Measurements from ENCODE around the gene TCN2.

TCN2 gene

DNA sequence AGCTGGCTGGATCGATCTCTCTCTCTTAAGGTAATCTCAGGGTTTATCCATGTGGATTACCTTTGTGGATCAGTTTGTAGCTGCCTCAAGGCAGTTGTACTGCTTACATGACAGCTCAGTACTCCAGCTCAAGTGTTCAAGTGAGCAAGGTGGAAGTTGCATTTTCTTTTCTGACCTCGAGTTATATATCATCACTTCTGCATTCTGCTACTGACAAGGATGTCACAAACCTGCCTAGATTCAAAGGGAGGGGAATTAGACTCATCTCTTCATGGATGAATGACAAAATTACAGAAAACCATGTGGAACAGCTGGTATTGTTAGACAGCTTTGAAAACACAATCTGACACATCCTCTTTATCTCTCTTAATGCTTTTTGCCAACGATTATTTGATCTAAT is 6.1 kb upstream of the TCN2 start:
- H3K36me3 ChIP-seq (ENCODE audit: control insufficient read depth, insufficient read depth, low read length) = no peaks in the 10 kb centered on the region
- no peak overlapping the region for H3K9ac ChIP-seq (ENCODE audit: low read length)
- peaks cover 8% of the 10 kb centered on the region for H3K4me1 ChIP-seq (ENCODE audit: control insufficient read depth, insufficient read depth, low read length)
- no peak overlapping the region for H3K4me3 ChIP-seq (ENCODE audit: low read depth, low read length)
- H3K27me3 ChIP-seq (ENCODE audit: control insufficient read depth, insufficient read depth, low read length) = no peaks in the 10 kb centered on the region
- no peak overlapping the region for H3K27ac ChIP-seq (ENCODE audit: low read depth, low read length)
- peaks cover 5% of the 10 kb centered on the region; the same call in 1 of the 2 replicates for H3K9me3 ChIP-seq (ENCODE audit: control insufficient read depth, insufficient read depth, low read depth, low read length)

DNA sequence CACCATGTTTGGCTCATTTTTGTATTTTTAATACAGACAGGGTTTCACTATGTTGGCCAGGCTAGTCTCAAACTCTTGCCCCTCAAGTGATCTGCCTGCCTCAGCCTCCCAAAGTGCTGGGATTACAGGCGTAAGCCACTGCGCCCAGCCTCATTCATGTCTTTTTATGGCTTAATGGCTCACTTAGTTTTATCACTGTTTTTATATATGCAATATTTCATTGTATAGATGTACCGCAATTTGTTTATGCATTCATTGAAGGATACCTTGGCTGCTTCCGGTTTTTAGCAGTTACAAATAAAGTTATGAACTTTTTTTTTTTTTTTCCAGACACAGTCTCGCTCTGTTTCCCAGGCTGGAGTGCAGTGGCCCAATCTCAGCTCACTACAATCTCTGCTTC is 5.5 kb upstream of the TCN2 start:
- H3K4me3 ChIP-seq (ENCODE audit: low read depth, low read length) = no peak overlapping the region
- H3K36me3 ChIP-seq (ENCODE audit: control insufficient read depth, insufficient read depth, low read length) = no peaks in the 10 kb centered on the region
- peaks cover 12% of the 10 kb centered on the region for H3K4me1 ChIP-seq (ENCODE audit: control insufficient read depth, insufficient read depth, low read length)
- peaks cover 5% of the 10 kb centered on the region; the same call in 1 of the 2 replicates for H3K9me3 ChIP-seq (ENCODE audit: control insufficient read depth, insufficient read depth, low read depth, low read length)
- H3K27me3 ChIP-seq (ENCODE audit: control insufficient read depth, insufficient read depth, low read length) = no peaks in the 10 kb centered on the region
- no peak overlapping the region for H3K27ac ChIP-seq (ENCODE audit: low read depth, low read length)
- H3K9ac ChIP-seq (ENCODE audit: low read length) = no peak overlapping the region

DNA sequence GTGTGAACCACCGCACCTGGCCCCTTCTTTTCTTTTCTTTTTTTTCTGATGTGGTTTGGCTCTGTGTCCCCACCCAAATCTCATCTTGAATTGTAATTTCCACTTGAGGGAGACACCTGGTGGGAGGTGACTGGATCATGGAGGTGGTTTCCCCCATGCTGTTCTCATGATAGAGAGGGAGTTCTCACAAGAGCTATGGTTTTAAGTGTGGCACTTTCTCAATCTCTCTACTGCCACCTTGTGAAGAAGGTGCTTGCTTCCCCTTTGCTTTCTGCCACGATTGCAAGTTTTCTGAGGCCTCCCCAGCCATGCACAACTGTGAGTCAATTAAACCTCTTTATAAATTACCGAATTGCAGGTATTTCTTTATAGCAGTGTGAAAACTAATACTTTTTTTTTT is 4.9 kb upstream of the TCN2 start:
- H3K4me3 ChIP-seq (ENCODE audit: low read depth, low read length) = no peak overlapping the region
- H3K27me3 ChIP-seq (ENCODE audit: control insufficient read depth, insufficient read depth, low read length) = no peaks in the 10 kb centered on the region
- no peaks in the 10 kb centered on the region for H3K36me3 ChIP-seq (ENCODE audit: control insufficient read depth, insufficient read depth, low read length)
- no peak overlapping the region for H3K9ac ChIP-seq (ENCODE audit: low read length)
- H3K9me3 ChIP-seq (ENCODE audit: control insufficient read depth, insufficient read depth, low read depth, low read length) = peaks cover 3% of the 10 kb centered on the region; the same call in 1 of the 2 replicates
- peaks cover 12% of the 10 kb centered on the region for H3K4me1 ChIP-seq (ENCODE audit: control insufficient read depth, insufficient read depth, low read length)
- no peak overlapping the region for H3K27ac ChIP-seq (ENCODE audit: low read depth, low read length)

DNA sequence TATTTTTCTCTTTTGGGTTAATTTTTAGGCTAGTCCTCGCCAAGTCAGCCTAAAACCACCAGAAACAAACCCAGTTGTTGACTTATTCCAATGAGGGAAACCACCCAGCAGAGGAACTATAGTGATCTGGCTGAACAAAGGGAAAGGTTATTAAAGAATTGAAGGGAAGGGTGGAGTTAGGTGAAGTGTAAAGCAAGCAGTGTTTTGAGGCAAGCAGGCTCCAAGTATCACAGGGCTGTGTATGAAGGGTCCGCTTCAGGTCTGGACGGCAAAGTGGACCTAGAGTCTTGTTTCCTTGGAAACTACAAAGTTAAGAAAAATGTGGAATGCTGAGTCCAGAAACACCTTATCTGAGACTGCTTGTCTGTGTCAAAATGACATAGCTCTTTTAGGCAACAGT is 3.2 kb upstream of the TCN2 start:
- Histone ChIP-seq H3K9me3 (ENCODE audit: control insufficient read depth, insufficient read depth, low read depth, low read length) (no peaks in the 10 kb centered on the region), H3K27ac (ENCODE audit: low read depth, low read length) (no peak overlapping the region), H3K36me3 (ENCODE audit: control insufficient read depth, insufficient read depth, low read length) (no peaks in the 10 kb centered on the region), H3K27me3 (ENCODE audit: control insufficient read depth, insufficient read depth, low read length) (no peaks in the 10 kb centered on the region), H3K4me3 (ENCODE audit: low read depth, low read length) (no peak overlapping the region), H3K9ac (ENCODE audit: low read length) (no peak overlapping the region), H3K4me1 (ENCODE audit: control insufficient read depth, insufficient read depth, low read length) (peaks cover 28% of the 10 kb centered on the region)

DNA sequence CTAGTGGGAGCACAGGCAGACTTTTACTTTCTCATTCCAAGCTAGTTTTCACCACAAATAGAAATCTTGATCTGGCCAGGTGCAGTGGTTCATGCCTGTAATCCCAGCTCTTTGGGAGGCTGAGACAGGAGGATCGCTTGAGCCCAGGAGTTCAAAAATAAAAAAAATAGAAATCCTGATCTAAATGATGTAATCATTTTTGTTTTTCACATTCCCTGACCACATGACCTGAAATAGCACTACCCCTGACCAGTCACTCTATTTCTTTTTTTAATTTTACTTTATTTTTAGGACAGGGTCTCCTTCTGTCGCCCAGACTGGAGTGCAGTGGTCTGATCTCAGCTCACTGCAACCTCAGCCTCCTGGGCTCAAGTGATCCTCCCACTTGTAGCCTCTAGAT is 2.3 kb upstream of the TCN2 start:
- H3K4me3 ChIP-seq (ENCODE audit: low read depth, low read length) = no peak overlapping the region
- H3K36me3 ChIP-seq (ENCODE audit: control insufficient read depth, insufficient read depth, low read length) = no peaks in the 10 kb centered on the region
- peaks cover 37% of the 10 kb centered on the region for H3K4me1 ChIP-seq (ENCODE audit: control insufficient read depth, insufficient read depth, low read length)
- H3K27ac ChIP-seq (ENCODE audit: low read depth, low read length) = no peak overlapping the region
- no peaks in the 10 kb centered on the region for H3K27me3 ChIP-seq (ENCODE audit: control insufficient read depth, insufficient read depth, low read length)
- H3K9ac ChIP-seq (ENCODE audit: low read length) = no peak overlapping the region
- H3K9me3 ChIP-seq (ENCODE audit: control insufficient read depth, insufficient read depth, low read depth, low read length) = no peaks in the 10 kb centered on the region

DNA sequence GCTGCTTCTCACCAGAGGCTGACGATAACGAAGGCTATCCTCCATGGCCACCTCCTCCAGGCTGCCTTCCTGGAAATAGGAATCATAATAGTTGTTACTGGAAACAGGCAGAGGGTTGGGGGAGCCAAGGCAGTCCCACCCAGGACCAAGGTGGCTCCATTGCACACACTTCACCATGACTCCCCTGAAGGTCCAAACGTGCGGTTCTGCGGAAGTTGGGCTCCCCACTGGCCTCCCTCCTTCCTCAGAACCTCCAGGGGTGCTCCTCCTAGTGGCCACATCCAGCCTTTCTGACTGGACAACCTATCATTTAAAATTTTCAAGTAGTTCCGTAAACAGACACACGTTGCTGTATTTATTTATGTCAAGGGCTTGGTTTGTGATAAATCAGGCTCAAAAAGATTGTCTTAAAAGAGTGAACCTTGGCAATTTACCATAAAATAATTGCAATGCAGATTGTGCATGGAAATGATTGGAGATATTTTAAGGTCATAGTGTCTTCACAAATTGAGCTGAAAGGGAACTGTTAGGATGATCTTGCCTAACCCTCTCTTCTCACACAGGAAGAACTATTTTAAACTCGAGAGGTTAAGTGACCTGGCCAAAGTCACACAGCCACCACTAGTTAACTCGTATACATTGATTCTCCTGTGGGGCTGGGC is 1.4 kb upstream of the TCN2 start:
- no peaks in the 10 kb centered on the region for H3K9me3 ChIP-seq (ENCODE audit: control insufficient read depth, insufficient read depth, low read depth, low read length)
- peaks cover 41% of the 10 kb centered on the region for H3K4me1 ChIP-seq (ENCODE audit: control insufficient read depth, insufficient read depth, low read length)
- peaks cover 6% of the 10 kb centered on the region; the same call in 1 of the 2 replicates for H3K36me3 ChIP-seq (ENCODE audit: control insufficient read depth, insufficient read depth, low read length)
- H3K27ac ChIP-seq (ENCODE audit: low read depth, low read length) = 0 out of 2 replicates have a peak overlapping the region, but pooled peaks have one; percentile 31
- H3K4me3 ChIP-seq (ENCODE audit: low read depth, low read length) = peak overlapping the region; percentile 48
- H3K9ac ChIP-seq (ENCODE audit: low read length) = peak overlapping the region; percentile 44
- no peaks in the 10 kb centered on the region for H3K27me3 ChIP-seq (ENCODE audit: control insufficient read depth, insufficient read depth, low read length)

DNA sequence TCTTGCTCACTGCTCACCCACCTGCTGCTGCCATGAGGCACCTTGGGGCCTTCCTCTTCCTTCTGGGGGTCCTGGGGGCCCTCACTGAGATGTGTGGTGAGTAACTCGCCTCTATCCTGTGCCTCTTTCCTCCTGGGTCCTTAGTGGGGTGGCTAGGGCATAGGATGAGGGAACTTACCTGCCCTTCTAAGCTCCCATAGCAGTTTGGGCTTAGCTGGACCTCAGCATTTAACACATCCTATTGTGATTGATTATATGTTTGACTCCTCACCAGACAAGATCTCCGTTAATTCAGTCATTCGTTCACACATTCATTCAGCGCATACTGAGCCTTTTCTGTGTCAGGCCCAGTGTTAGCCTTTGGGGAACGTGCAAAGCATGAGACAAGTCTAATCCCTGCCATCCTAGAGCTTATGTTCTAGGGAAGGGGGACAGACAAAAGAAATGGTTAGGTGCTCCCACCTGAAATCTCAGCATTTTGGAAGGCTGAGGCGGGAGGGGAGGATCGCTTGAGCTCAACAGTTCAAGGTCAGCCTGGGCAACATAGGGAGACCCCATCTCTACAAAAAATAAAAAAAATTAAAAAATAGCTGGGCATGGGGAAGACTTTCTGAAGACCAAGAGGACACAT is 441 bp downstream of the TCN2 start:
- Histone ChIP-seq H3K27ac (ENCODE audit: low read depth, low read length) (peak overlapping the region; percentile 17; the same call in 1 of the 2 replicates), H3K4me3 (ENCODE audit: low read depth, low read length) (peak overlapping the region; percentile 61), H3K4me1 (ENCODE audit: control insufficient read depth, insufficient read depth, low read length) (peaks cover 41% of the 10 kb centered on the region), H3K9ac (ENCODE audit: low read length) (peak overlapping the region; percentile 71), H3K9me3 (ENCODE audit: control insufficient read depth, insufficient read depth, low read depth, low read length) (no peaks in the 10 kb centered on the region), H3K27me3 (ENCODE audit: control insufficient read depth, insufficient read depth, low read length) (no peaks in the 10 kb centered on the region), H3K36me3 (ENCODE audit: control insufficient read depth, insufficient read depth, low read length) (peaks cover 17% of the 10 kb centered on the region)

GRCh38 chr22:30607939-30608338 is 965 bp downstream of the TCN2 start:
- H3K4me3 ChIP-seq (ENCODE audit: low read depth, low read length) = peak overlapping the region; percentile 61; the same call in 1 of the 2 replicates
- H3K9ac ChIP-seq (ENCODE audit: low read length) = peak overlapping the region; percentile 23

DNA sequence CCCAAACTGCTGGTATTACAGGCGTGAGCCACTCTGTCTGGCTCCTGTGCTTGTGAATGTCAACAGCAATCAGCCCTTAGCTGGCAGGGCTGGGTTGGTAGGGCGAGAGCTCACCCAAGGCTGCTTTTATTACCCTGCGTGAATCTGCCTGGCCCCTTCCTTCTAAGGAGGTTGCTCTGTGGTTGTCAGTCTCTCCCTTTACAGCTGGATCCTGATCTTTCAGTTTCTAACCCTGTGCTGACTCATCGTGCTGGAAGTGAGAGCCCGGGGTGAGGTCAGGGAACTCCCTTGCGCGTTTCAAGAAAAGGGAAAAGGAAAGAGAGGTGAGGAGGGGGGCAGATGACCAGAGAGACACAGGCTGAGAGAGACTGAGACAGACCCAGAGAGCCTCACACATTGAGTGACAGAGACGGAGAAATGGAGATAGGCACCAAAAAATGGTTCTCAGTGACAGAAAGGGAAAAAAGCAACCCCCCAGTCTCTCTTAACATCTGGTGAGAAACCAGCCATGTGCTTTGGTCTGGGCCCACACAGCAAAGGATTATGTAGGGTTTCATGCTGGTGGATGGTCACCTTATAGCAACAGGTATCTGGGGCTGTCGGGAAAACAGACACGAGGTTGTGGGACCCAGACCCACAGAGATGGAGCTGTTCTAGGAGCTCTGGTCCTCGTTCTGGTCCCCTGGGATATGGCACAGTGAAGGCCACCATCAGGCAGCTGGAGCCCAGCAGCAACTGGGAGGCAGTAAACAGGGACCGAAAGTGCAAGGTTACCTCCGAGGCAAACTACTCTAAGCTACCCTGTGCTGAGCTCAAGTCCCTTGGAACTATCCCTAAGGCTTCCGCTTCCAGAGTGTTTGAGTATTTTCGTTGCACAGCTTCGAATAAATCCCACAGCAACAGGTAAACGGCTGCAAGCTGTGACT is 2.5 kb downstream of the TCN2 start:
- Histone ChIP-seq H3K4me1 (ENCODE audit: control insufficient read depth, insufficient read depth, low read length) (peaks cover 41% of the 10 kb centered on the region), H3K27me3 (ENCODE audit: control insufficient read depth, insufficient read depth, low read length) (no peaks in the 10 kb centered on the region), H3K27ac (ENCODE audit: low read depth, low read length) (peak overlapping the region; percentile 49; the same call in 1 of the 2 replicates), H3K9ac (ENCODE audit: low read length) (peak overlapping the region; percentile 44), H3K36me3 (ENCODE audit: control insufficient read depth, insufficient read depth, low read length) (peaks cover 35% of the 10 kb centered on the region), H3K9me3 (ENCODE audit: control insufficient read depth, insufficient read depth, low read depth, low read length) (no peaks in the 10 kb centered on the region), H3K4me3 (ENCODE audit: low read depth, low read length) (0 out of 2 replicates have a peak overlapping the region, but pooled peaks have one; percentile 17)

More at GRCh38 chr22:30607939-30608338, 965 bp downstream of the TCN2 start:
- no peaks in the 10 kb centered on the region for H3K9me3 ChIP-seq (ENCODE audit: control insufficient read depth, insufficient read depth, low read depth, low read length)
- peaks cover 22% of the 10 kb centered on the region for H3K36me3 ChIP-seq (ENCODE audit: control insufficient read depth, insufficient read depth, low read length)
- peaks cover 41% of the 10 kb centered on the region for H3K4me1 ChIP-seq (ENCODE audit: control insufficient read depth, insufficient read depth, low read length)
- no peaks in the 10 kb centered on the region for H3K27me3 ChIP-seq (ENCODE audit: control insufficient read depth, insufficient read depth, low read length)
- H3K27ac ChIP-seq (ENCODE audit: low read depth, low read length) = no peak overlapping the region

GRCh38 chr22:30610299-30610698 is 3.3 kb downstream of the TCN2 start:
- no peak overlapping the region for H3K9ac ChIP-seq (ENCODE audit: low read length)
- peaks cover 39% of the 10 kb centered on the region for H3K4me1 ChIP-seq (ENCODE audit: control insufficient read depth, insufficient read depth, low read length)
- H3K27ac ChIP-seq (ENCODE audit: low read depth, low read length) = no peak overlapping the region
- peaks cover 40% of the 10 kb centered on the region for H3K36me3 ChIP-seq (ENCODE audit: control insufficient read depth, insufficient read depth, low read length)
- H3K9me3 ChIP-seq (ENCODE audit: control insufficient read depth, insufficient read depth, low read depth, low read length) = no peaks in the 10 kb centered on the region
- H3K27me3 ChIP-seq (ENCODE audit: control insufficient read depth, insufficient read depth, low read length) = no peaks in the 10 kb centered on the region
- H3K4me3 ChIP-seq (ENCODE audit: low read depth, low read length) = no peak overlapping the region
